NCI-H1048 (cell line): ENCODE data around the gene SMIM33.
"Not testable (repeated sequence)": the region's sequence is repeated elsewhere in the genome, so short reads cannot be mapped to it uniquely, and the experiment has no call there.

Experiments
- DNase-seq: peaks from one replicate; lab custom pipeline; 2025; lab: John Stamatoyannopoulos, UW

Gene SMIM33

DNA sequence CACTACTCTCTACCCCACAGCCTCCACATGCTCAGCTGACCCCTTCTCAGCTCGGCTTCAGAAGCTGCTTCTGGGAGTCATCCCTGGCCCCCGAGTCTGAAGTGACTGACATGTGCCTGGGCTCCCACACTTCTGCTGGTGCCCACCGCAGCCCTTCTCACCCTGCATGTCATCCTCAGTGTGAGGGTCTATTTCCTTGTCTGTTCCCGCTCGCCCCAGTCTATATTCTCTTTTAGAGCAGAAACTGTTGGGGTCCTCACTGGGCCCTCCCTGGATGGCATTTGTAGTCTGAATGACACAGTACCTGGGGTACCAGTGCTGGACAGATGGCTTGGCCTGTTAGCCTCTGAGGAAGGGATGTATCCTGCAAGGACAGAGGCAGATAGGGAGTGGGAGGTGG is 13.6 kb upstream of the SMIM33 start:
- no peak for DNase-seq

DNA sequence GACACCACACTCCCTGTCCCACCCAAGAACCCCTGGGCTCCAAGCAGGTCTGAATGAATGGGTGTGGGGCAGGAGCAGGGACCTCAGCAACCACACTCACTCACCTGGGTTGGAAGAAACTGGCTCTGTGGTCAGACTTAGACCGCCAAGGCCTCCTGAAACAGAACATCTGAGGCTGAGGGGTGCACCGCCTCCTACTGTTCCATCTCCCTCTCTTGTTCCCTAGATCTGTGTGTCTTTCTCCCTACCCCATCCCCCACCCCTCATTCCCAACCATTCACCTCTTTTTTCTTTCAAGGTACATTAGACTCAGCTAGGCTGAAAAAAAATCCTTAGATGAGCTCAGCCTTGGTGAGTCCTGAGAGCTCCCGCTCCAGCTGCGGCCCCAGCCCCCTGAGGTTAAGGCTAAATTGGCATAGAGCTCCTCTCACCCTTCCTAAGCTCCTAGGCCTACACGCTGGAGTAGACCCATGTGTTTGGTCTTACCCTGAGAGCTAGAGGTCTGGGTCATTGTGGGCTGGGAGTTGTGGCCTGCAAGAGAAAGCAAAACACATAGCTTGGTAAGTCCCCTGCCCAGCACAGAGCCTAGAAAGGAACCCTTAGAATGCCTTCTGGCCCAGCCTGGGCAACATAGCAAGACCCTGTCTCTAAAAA is 13.0 kb upstream of the SMIM33 start:
- DNase-seq = no peak

DNA sequence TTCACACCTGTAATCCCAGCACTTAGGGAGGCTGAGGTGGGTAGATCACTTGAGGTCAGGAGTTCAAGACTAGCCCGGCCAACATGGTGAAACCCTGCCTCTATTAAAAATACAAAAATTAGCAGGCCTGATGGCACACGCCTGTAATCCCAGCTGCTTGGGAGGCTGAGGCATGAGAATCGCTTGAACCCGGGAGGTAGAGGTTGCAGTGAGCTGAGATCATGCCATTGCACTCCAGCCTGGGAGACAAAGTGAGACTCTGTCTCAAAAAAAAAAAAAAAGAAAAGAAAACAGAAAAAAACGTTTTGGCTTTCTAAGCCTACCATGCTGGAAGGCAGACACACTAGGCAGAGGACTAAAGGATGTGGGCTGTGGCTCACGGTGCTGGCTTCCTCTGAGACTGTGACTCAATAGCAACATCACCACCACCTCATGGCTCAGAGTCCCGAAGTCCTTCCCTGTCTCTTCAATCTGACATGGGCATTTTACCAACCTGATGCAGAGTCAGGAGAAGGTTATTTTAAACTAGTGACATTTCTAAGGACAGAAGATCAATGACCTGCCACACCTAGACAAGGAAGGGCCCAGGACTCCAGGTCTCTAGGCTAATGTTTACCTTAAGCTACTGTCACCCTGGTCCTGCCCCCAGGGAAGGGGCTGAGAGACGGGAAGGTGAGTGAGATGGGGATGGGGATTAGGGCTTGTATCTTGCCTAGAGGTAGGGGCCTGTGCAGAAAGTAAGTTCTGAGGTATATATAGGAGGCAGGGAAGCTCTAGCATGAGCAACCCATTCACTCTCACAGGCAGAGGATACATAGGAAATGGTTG is 12.0 kb upstream of the SMIM33 start:
- no peak for DNase-seq

DNA sequence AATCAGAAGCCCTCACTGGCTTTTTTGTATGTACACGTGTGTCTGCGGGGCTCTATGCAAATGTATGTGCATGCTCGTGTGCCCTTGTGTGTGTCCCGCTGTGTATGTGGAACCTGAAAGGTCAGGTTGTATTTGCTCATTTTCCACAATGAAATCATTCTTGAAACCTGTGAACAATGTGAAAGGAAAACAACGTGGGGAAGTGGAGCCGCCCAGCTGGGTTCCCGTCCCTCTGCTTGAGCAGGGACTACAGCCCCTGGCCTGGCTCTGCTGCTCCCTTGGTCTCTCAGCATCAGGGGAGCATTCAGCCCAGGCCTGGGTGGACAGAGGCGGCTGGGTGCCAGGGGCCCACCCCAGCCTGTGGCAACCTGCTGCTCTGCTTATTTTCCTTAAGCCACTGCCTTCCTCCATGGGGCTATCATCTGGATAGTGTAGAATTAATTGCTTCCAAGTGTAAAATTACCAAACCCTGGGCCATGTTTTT is 11.3 kb upstream of the SMIM33 start:
- no peak for DNase-seq

DNA sequence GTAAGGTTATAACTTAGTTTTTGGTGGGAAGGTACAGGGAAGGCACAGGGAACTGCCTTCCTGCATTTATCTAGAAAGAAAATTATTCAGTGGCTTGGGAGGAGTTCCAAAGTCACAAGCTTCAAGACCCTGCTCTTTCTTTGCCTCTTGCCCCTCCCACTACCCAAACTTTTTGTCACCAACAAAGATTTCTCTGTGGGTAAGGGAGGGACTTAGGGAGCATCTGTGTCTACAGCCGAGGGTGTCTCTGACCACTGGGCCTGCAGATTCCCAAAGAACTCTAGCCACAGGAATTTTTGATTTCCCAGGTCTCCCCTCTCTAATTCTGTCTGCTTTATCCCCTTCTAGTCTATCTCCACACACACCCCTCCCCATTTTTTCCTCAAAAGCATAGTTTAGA is 10.3 kb upstream of the SMIM33 start:
- no peak for DNase-seq

DNA sequence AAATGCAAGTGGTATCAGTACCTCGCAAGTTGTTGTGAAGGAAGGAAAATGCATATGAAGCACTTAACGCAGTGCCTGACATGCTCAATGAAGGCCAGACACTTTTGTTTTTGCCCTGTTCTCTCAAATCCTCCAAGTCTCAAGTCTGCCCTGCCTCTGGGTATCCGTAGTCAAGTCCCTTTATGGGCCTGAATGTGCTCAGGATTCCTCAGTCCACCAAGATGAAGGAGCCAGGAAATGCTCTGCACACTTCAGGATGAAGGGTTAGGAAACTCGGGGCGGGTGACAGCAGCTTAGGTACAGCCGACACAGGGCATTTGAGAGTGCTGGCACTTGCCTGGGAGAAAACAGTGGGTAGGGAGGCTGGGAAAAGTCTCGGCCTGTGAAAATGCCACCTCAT is 9.6 kb upstream of the SMIM33 start:
- no peak for DNase-seq

DNA sequence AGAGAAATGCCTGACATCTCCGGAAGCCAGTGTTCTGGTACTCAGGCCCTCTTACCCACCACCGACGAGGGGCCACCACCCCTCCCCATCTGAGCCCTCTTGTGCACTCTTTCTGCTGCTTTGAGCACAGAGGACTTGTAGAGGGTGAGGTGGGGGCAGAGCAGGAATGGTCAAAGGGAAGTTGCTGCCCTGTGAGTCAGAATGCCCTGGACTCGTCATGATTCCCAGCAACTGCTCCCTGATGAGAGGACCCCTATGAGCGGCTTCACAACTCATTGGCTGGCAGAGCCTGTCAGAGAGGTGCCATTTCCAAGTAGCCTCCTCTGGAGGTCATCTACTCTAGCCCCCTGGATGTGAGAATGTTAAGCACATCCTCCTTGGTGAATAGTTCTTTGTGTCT is 9.1 kb upstream of the SMIM33 start:
- DNase-seq = no peak

DNA sequence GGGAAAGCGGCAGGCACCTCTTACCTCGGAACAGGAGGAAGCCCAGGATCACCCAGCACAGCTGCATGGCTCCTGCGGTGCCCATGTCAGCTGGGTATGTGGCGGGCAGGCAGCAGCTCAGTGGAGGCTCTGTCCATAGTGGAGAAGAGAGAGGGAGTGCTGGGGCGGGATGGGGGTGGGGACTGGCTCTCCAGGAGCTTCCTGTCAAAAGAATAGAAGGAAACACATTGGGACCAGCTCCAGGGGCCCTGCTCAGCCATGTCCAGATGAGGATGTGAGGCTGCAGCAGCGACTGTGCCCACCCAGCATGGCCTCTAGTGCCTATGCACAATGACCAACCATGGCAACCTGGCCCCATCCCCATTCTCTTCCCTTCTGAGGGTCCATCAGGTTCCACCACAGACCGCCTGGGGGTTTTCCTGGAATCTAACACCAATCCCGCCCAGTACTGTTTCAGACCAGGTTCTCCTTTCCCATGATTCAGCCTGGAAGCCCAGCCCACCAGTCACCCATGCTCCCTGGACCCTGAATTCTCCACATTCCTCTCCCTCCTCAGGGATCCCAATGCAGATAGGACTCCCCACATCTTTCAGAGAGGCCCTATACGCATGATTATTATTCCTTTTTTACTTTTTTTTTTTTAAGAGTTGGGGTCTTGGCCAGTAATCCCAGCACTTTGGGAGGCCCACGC is 8.1 kb upstream of the SMIM33 start, which contains the start of gene ECSCR:
TSS of gene ECSCR (minus strand) at position 158 of the 691 bp plus-strand sequence. CDS start at position 85, 73 bp downstream.
- no peak for DNase-seq

DNA sequence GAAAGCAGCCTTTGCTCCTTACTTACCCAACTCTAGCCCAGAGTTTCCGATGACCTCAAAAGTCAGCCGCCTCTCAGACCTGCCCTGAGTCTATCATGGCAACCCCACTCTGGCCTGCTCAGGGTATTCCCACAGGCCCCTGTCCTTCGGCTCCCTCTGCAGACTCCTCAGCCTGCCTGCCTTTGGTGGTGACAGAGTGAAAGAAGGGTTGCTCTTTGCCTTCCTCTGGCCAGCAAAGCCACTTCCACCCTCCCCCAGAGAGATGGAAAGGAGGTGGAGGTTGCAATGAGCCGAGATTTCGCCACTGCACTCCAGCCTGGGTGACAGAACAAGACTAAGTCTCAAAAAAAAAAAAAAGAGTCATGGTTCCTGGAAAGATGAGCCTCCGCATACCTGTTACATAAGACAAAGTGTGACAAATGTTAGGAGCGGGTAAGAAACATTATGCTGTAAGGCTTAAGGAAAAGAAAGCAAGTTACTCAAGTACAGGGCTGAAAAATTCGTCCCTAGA is 2.3 kb upstream of the SMIM33 start:
- DNase-seq = no peak

DNA sequence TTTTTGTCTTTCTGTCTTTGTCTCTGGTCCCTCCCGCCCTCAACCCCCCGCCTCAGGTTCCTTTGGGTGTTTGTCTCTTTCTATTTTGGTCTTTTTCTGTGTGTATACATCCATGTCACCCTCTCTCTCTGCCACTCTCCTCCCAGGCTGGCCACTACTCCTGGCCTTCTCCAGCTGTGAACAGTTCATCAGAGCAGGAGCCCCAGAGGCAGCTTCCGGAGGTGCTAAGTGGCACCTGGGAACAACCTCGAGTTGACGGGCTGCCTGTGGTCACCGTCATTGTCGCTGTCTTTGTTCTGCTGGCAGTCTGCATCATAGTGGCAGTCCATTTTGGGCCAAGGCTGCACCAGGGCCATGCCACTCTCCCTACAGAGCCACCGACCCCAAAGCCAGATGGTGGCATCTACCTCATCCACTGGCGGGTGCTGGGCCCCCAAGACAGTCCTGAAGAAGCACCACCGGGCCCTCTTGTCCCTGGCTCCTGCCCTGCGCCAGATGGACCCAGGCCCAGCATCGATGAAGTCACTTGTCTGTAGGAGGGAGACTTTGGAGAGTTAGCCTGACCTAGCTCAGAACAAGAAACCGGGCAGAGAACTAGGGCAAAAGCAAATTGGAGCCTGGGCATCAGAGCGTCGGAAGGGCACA is 1.7 kb downstream of the SMIM33 start:
- DNase-seq = no peak

DNA sequence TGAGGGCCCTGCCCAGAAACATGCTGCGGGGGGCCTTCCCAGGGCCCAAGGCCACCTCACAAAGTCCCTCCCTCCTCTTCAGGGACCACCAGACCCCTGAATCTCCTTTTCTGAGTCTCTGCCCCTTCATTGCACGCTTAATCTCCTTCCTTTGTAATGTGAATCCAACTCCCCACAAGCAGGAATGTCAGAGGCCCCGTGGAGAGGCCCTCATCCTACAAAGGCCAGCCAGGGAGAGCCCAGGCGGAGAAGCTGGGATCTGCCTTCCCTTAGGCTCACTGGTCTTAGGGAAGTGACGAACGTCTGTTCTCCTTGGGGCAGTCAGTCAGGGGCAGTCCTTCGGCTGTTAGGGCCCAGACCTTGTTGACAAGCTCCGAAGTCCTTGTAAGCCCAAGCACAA is 2.3 kb downstream of the SMIM33 start:
- no peak for DNase-seq

DNA sequence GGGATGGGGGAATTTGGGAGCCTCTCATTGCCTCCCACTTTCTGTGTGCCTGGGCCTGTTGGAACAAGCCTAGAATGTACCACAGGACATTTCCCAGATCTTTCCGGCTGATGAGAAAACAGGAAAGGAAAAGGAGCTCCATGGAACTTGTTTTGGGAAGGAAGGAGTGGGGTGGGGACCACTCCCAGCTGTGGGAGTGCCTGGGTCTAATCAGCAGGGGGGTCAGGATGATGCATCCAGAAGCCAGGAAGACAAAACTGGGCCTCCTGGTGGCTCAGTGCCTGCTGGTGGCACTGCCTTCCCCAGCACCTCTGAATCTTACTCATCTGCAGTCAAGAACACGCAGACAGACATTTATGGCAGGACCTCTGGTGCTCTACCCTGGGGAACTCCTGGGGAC is 2.8 kb downstream of the SMIM33 start:
- no peak for DNase-seq

DNA sequence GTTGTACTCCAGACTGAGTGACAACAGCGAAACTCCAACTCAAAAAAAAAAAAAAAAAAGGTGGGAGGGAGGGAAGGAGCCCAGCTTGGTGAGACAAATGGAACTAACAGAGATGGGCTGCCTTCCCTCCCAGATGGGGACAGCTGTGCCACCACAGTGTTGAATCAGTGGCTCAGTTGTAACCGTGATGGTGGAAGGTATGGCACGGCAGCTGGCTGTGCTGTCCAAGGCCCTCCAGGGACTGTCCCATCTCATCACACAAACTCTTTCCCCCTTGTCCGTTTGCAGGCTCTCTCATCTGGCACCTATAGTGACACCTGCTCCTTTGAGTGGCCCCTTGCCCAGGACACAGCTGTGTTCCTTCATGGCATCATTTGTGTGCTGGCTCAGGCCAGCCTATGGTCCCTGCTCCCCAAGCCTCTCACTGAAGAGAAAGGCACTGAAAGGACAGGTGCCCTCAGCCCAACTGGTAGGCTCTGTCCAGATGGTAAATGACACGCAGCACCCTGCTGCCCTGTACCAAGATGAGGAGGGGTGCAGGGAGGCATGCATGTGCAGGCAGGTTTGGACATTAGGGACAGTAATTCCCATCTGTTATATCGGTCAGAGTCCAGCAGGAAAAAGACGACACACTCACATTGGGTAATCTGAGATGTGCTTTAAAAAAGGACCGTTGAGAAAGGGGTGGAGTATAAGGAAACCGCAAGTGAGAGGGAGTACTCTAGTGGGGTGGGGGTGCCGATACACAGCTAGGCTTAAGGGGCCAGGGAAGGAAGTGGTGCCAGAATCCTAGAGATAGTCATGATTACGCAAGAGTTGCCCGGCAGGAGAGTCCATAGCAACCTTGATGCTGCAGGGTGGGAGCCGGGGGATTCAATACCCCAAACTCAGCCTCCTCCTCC is 4.3 kb downstream of the SMIM33 start:
- DNase-seq = no peak

DNA sequence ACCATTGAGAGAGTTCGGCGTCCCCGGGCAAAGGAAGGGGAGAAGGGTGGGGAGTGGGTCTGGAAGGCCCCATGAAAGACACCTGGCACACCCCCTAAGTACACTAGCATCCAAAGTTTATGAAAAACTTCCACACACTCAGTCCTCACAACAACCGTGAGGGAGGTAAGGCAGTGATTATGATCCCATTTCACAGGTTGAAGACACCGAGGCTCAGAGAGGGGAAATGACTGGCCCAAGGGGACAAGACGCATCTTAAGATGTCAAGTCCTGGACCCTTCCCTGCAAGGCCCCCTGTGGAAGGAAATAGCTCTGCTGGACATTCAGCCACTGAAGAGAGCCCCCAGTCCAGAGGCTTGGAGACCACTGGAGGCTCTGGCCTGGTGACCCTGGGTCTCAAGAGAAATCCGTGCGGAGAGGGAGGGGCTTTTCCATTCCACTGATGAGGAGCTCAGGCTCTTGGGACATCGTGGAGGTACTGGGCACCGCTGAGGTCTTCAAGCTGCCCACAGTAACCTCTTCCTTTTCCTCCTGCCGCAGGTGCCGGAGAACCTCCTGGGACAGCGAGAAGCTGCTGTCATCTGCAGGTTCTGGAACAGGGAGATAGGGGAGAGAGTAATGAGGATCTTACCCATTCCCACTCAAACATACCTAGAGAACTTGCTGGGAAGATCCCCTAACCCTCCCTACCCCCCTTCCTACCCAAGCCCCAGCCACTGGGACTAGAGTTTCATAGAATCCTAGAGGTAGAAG is 5.2 kb downstream of the SMIM33 start:
- no peak for DNase-seq

DNA sequence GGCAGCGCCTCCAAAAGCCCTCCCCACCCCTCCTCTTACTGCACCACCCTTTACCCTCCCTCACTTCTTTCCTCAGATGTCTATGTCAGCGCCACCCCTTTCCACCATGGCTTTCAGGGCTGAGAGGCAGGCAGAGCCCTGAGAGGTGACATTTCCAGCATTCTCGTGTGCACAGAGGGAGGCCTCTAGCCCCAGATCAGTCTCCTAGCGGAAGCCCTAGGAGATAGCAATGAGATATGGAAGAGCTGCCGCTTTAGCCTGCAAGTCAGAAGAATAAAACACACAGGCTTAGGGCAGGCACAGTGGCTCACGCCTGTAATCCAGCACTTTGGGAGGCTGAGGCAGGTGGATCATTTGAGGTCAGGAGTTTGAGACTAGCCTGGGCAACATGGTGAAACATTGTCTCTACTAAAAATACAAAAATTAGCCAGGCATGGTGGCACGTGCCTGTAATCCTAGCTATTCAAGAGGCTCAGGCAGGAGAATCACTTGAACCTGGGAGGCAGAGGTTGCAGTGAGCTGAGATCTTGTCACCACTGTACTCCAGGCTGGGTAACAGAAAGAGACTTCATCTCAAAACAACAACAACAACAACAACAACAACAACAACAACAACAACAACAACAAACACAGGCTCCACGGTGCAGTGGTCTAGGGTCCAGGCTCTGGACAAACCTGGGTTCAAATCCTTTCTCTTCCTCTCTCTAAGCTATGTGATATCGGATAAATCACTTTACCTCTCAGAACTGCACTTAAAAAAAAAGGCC is 8.0 kb downstream of the SMIM33 start:
- DNase-seq = not testable (repeated sequence)

DNA sequence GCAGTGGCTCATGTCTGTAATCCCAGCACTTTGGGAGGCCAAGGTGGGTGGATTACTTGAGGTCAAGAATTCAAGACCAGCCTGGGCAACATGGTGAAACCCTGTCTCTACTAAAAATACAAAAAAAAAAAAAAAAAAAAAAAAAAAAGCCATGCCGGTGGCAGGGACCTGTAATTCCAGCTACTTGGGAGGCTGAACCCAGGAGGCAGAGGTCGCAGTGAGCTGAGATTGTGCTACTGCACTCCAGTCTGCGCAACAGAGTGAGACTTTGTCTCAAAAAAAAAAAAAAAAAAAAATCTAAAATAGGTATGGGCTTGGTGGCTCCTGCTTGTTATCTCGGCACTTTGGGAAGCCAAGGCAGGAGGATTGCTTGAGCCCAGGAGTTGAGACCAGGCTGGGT is 8.9 kb downstream of the SMIM33 start:
- DNase-seq = not testable (repeated sequence)

DNA sequence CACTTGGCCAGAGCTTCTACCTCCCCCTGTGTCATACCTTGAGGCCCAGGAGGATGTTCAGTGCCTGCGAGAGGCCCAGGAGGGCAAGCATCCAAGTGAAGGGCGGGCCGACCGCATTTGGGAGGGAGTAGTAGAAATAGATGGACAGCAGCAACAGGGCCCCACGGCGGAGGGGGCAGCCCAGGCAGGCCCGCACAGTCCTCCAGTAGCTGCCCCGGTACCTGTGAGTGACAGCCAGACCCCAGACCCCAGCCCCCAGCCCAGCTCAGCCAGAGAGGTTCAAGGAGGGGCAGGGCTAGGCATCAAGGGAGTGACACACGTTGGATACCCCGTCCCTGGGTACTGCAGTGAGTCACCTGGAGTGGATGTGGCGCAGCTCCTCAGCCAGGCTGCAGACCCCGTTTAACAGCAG is 10.3 kb downstream of the SMIM33 start:
- no peak for DNase-seq

DNA sequence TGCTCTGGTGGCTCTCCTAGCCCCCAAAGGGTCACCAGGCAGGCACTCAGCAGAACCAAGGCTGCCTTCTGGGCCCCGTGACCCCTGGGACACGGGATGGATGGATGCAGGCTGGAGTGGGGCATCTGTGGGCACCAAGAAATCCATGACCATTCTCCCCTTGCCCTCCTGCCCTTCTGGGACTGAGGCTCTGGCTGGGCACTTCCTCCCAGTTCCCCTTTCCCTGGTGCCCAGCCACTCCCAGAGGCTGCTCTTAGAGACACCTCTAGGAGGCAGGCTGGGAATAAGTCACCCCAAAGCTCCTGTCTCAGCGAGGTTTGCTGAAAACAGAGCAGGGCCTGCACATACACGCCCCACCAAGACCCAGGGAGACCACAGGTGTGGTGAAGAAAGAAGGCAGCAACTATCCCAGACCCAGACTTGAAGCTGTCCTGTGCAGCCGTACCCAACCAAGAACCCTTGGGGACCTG is 10.8 kb downstream of the SMIM33 start:
- DNase-seq = no peak
